ENCODE measurements around the gene FHIT.

Gene FHIT

GRCh38 chr3:60754617-60755016 is 496.6 kb downstream of the FHIT start:
- DNase-seq, result no peak

- DNase-seq, result no peak
Observed at GRCh38 chr3:60752809-60753208, 498.4 kb downstream of the FHIT start.

GRCh38 chr3:60746695-60747416 is 504.4 kb downstream of the FHIT start:
- no peak for DNase-seq

GRCh38 chr3:60746043-60746638 is 505.1 kb downstream of the FHIT start:
- DNase-seq, result no peak

- no peak for DNase-seq
Observed at GRCh38 chr3:60743631-60744164, 507.6 kb downstream of the FHIT start.

- no peak for DNase-seq
Observed at GRCh38 chr3:60742606-60743145, 508.6 kb downstream of the FHIT start.

- no peak for DNase-seq
Observed at GRCh38 chr3:60737633-60738399, 513.4 kb downstream of the FHIT start.

- no peak for DNase-seq
Observed at GRCh38 chr3:60730371-60730770, 520.9 kb downstream of the FHIT start.

GRCh38 chr3:60729056-60729455 is 522.2 kb downstream of the FHIT start:
- no peak for DNase-seq

- no peak for DNase-seq
Observed at GRCh38 chr3:60728006-60728405, 523.2 kb downstream of the FHIT start.

GRCh38 chr3:60720736-60721135 is 530.5 kb downstream of the FHIT start:
- no peak for DNase-seq

- no peak for DNase-seq
Observed at GRCh38 chr3:60716573-60716972, 534.7 kb downstream of the FHIT start.

GRCh38 chr3:60708191-60708975 is 542.9 kb downstream of the FHIT start:
- no peak for DNase-seq

GRCh38 chr3:60707452-60708020 is 543.7 kb downstream of the FHIT start:
- no peak for DNase-seq

- DNase-seq, result no peak
Observed at GRCh38 chr3:60703956-60704736, 547.1 kb downstream of the FHIT start.

GRCh38 chr3:60703008-60703407 is 548.2 kb downstream of the FHIT start:
- DNase-seq, result no peak

GRCh38 chr3:60698117-60698516 is 553.1 kb downstream of the FHIT start:
- no peak for DNase-seq

GRCh38 chr3:60697132-60697531 is 554.1 kb downstream of the FHIT start:
- no peak for DNase-seq

GRCh38 chr3:60696428-60697125 is 554.7 kb downstream of the FHIT start:
- DNase-seq, result no peak

GRCh38 chr3:60675424-60675823 is 575.8 kb downstream of the FHIT start:
- DNase-seq, result no peak

GRCh38 chr3:60674870-60675269 is 576.4 kb downstream of the FHIT start:
- DNase-seq, result no peak

Measured in activated CD4-positive, alpha-beta T cell treated with anti-CD3 and anti-CD28 coated beads for 4 hours (primary cell).